GM21717 (cell line): ENCODE results near the gene ARF5.

Experiments
- ATAC-seq: cut with Tn5 transposase; IDR thresholded peaks from one replicate; pipeline ENCODE4 v1.9.1; 2021; ENCODE audit warnings: mild to moderate bottlenecking, moderate library complexity; ENCODE audit not compliant: unreplicated experiment

ARF5 gene

GRCh38 chr7:127632276-127632910 is 44.2 kb downstream of the ARF5 start:
- ATAC-seq: no peak

GRCh38 chr7:127635659-127636285 is 47.6 kb downstream of the ARF5 start:
- ATAC-seq: no peak

- ATAC-seq: no peak
Observed at GRCh38 chr7:127638197-127638596, 50.0 kb downstream of the ARF5 start.
